ENCODE data around the gene VWA8.
"Not testable (repeated sequence)": the region's sequence is repeated elsewhere in the genome, so short reads cannot be mapped to it uniquely, and the experiment has no call there.

Gene VWA8

DNA sequence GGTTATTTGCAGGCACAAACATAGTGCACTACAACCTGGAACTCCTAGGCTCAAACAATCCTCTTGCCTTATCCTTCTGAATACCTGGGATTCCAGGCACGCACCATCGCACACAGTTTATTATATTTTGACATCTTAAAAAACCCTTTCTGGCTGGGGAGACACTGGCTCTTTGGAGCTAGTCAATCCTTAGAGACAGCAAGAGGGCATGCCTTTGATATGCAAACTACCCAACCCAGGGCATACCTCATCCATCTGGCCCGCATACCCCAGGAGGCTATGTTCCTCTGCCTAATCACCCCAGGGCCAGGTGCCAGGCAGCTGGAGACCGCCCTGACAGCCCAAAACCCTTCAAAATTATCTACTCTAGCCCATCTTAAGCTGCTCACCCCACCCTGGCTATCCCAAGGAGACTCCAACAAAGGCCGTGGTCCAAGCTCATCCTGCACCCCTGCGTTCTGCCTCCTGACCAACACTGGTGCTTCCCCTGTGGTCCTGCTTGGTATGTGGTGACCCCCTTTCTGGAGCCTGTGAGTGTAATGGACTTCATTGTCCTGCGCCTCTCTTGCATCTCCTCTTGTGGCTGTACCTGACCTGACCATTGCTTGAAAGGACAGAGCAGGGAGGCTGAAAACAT lies 417.1 kb downstream of the VWA8 start:
- H3K27me3 Mint-ChIP-seq = peaks cover 12 to 14% of the 10 kb centered on the region in 2 donors
- H3K4me1 Mint-ChIP-seq = peaks cover 0 to 2% of the 10 kb centered on the region in 2 donors
- ATAC-seq (replicated peaks) (no peak), DNase-seq (no peak)
- no peak overlapping the region for H3K4me3 Mint-ChIP-seq
- H3K27ac Mint-ChIP-seq = no peak overlapping the region
- H3K9me3 Mint-ChIP-seq = no peaks in the 10 kb centered on the region
- H3K36me3 Mint-ChIP-seq = peaks cover 0 to 4% of the 10 kb centered on the region in 2 donors

DNA sequence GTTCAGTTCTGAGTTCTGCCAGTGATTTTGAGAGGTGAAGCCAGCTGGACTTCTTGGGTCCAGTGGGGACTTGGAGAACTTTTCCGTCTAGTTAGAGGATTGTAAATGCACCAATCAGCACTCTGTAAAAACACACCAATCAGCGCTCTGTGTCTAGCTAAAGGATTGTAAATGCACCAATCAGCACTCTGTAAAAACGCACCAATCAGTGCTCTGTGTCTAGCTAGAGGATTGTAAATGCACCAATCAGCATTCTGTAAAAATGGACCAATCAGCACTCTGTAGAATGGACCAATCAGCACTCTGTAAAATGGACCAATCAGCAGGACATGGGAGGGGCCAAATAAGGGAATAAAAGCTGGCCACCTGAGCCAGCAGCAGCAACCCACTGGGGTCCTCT lies 418.1 kb downstream of the VWA8 start:
- H3K36me3 Mint-ChIP-seq; DNase-seq; H3K9me3 Mint-ChIP-seq; ATAC-seq (replicated peaks); H3K27ac Mint-ChIP-seq; H3K4me1 Mint-ChIP-seq; H3K4me3 Mint-ChIP-seq: not testable (repeated sequence)
- peaks cover 12 to 14% of the 10 kb centered on the region in 2 donors for H3K27me3 Mint-ChIP-seq

DNA sequence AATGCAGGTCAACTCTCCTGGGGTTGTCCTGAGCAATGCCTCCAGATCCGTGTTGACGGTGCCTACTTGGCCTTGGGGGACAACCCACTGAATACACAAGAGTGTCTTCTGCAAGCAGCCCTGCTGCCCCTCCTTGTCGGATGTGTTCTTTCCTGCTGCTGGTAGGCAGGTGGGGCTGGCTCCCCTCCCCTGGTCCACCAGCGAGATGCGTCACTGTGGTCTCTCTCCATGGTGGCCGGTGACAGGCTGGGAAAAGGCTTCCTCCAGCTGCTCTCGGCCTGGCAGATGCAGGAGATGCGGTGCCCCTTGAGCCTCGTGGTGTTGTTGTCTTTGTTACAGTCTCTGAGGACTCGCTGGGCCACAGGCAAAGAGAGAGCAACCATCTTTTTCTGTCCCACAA lies 418.6 kb downstream of the VWA8 start:
- Mint-ChIP-seq H3K4me3 (no peak overlapping the region), H3K27ac (no peak overlapping the region), H3K36me3 (peaks cover 0 to 4% of the 10 kb centered on the region in 2 donors), H3K27me3 (peaks cover 12 to 14% of the 10 kb centered on the region in 2 donors), H3K4me1 (peaks cover 0 to 2% of the 10 kb centered on the region in 2 donors), H3K9me3 (no peaks in the 10 kb centered on the region)
- DNase-seq (no peak), ATAC-seq (replicated peaks) (no peak)

DNA sequence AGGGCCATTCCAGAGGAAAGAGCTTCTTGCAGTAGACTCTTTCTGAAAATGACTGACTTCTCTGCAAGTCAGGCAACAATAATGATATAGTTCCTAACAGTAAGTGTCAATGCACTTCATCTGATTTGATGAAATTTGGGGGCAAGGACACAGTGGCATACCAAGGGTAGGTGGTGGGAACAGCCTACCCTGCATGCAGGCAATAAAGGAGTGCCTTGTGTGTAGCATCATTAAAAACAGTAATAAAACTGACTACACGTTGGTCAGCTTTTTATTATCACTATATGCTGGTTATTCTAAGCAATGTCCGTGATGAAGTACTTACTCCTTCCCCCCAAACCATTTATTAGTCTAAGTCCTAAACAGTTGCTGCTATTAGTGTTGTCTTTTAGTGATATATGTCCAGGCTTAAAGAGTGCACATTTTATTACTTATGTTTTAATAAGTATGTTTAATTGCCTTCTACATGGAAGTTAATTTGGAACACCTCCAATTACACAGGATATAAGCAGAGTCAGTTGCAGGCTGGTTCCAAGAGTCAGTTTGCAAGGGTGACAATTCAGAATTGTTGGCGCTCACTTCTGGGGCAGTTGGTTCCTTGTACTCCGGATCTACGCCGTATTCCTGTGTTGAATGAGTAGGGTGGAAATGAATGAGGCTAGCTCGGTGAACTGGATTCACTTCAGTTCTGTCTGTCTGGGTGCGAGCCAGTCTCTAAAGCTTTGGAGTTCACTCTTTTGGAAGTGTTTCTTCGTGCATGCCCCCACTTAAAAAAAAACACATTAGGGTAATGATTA lies 419.6 kb downstream of the VWA8 start:
- Mint-ChIP-seq H3K4me3 (no peak overlapping the region), H3K4me1 (peaks cover 0 to 2% of the 10 kb centered on the region in 2 donors), H3K27me3 (peaks cover 12 to 14% of the 10 kb centered on the region in 2 donors), H3K27ac (no peak overlapping the region), H3K9me3 (no peaks in the 10 kb centered on the region), H3K36me3 (peaks cover 0 to 4% of the 10 kb centered on the region in 2 donors)
- ATAC-seq (replicated peaks) = no peak
- no peak for DNase-seq

DNA sequence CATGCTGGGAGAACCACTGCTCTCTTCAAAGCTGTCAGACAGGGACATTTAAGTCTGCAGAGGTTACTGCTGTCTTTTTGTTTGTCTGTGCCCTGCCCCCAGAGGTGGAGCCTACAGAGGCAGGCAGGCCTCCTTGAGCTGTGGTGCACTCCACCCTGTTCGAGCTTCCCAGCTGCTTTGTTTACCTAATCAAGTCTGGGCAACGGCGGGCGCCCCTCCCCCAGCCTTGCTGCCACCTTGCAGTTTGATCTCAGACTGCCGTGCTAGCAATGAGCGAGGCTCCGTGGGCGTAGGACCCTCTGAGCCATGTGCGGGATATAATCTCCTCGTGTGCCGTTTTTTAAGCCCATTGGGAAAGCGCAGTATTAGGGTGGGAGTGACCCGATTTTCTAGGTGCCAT lies 420.7 kb downstream of the VWA8 start:
- H3K27me3 Mint-ChIP-seq = peaks cover 12 to 14% of the 10 kb centered on the region in 2 donors
- not testable (repeated sequence) for H3K4me3 Mint-ChIP-seq, DNase-seq

DNA sequence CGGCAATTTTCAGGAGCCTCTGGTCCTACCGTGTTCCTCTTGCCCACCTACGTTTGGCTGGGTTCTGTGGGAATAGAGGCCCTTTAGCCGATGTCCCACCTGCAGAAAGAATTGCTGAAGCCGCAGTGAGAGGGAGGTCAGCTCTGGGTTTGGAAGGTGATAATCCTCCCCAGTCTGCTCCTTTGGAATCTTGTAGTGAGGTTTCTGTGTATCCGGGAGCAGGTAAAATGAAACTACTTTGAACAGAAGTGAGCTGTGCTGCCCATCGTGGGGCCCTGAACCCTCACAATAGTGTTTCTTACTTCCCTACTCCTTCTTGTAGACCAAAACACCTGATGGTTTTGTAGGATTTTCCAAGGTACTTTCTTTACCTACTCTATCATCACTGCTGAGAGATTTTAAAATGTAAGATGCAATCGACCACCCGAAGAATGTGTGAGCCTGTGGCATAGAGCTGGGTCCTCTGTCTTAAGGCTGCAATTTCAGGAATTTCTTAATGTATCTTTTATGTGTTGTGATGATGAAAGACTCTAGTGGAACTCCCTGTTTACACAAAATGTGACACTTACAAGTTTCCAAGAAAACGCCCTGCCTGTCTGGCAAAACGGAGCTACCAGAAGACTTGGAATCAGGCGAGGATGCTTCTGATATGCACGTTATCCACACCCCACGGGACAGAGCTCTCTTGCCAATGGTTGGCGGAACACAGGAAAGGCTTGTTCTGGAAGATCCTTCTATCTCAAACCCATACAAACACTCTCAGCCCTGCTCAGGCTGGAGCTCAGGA lies 427.4 kb downstream of the VWA8 start:
- ATAC-seq (replicated peaks) = no peak
- no peak overlapping the region for H3K4me3 Mint-ChIP-seq
- no peak for DNase-seq
- no peaks in the 10 kb centered on the region for H3K4me1 Mint-ChIP-seq
- no peak overlapping the region for H3K27ac Mint-ChIP-seq
- no peaks in the 10 kb centered on the region for H3K36me3 Mint-ChIP-seq
- peaks cover 0 to 2% of the 10 kb centered on the region in 2 donors for H3K9me3 Mint-ChIP-seq
- H3K27me3 Mint-ChIP-seq = peaks cover 0 to 3% of the 10 kb centered on the region in 2 donors

More for the DNA sequence above, 420.7 kb downstream of the VWA8 start:
- not testable (repeated sequence) for H3K9me3 Mint-ChIP-seq; ATAC-seq (replicated peaks); H3K36me3 Mint-ChIP-seq; H3K27ac Mint-ChIP-seq; H3K4me1 Mint-ChIP-seq

DNA sequence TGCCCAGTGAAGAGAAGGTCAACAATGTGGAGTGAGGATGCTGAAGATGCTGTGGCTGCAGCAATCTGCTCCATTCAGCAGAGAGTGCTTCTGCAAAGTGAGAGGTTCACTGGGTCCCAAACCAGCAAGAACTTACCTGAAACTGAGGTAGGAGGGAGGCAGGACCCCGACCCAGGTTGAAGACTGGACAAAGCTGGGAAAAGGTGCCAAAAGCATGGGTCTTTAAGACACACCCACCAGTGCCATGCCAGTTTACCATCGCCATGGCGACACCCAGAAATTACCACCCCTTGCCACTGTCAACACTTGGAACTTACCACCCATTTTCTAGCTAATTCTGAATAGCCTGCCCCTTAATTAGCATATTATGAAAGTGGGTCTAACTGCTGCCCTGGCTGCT lies 432.9 kb downstream of the VWA8 start:
- peaks cover 0 to 5% of the 10 kb centered on the region in 2 donors for H3K36me3 Mint-ChIP-seq

DNA sequence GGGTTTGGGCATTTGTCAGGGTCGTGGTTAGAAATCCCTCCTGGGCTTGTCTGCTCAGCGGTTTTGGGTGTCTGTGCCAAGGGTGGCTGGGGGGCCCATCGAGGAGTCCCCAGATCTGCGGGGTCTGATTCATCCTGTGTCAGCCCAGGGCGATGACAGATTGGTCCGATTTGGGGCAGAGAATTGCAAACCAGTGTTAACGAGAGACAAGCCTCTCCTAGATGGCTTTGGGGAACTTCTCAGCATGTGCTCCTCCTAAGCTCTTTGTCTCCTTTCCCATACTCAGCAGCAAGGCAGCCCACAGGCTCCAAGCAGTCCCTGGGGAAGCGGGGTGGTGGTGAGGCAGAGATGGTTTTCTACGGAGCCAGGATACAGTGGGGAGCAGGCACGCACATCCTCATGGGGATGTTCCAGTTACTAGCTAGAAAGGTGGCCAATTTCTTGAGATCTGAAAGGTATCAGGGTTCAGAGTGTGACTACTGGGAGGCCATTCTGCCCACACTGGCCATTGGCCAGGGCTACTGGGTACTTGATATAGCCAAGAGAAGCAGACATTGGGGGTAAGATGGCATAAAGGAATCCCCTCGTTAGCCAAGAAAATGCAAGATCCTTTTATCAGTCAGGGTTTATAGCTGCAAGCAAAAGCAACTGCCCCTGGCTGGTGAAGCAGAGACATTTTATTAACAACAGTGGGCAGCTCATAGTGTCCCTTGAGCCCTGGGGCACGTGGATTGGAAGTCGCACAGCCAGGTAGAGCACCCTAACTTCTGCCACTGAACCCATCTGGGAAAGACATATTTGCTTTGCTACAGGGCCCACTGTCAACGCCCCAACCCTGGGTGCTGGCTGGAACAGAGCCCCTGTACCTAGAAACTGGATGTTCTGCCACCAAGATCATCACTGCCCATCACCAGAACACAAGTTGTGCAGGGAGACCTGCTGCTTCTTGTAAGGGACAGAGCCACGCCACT lies 440.0 kb downstream of the VWA8 start:
- Mint-ChIP-seq H3K27me3 (no peaks in the 10 kb centered on the region), H3K9me3 (no peaks in the 10 kb centered on the region), H3K27ac (no peak overlapping the region), H3K4me3 (no peak overlapping the region), H3K36me3 (peaks cover 0 to 5% of the 10 kb centered on the region in 2 donors), H3K4me1 (peaks cover 0 to 2% of the 10 kb centered on the region in 2 donors)
- ATAC-seq (replicated peaks) = no peak
- no peak for DNase-seq

More for the DNA sequence above, 432.9 kb downstream of the VWA8 start:
- Mint-ChIP-seq H3K27ac (no peak overlapping the region), H3K4me1 (no peaks in the 10 kb centered on the region), H3K4me3 (no peak overlapping the region), H3K9me3 (peaks cover 0 to 2% of the 10 kb centered on the region in 2 donors), H3K27me3 (peaks cover 6 to 13% of the 10 kb centered on the region in 2 donors)
- ATAC-seq (replicated peaks) (no peak), DNase-seq (no peak)

DNA sequence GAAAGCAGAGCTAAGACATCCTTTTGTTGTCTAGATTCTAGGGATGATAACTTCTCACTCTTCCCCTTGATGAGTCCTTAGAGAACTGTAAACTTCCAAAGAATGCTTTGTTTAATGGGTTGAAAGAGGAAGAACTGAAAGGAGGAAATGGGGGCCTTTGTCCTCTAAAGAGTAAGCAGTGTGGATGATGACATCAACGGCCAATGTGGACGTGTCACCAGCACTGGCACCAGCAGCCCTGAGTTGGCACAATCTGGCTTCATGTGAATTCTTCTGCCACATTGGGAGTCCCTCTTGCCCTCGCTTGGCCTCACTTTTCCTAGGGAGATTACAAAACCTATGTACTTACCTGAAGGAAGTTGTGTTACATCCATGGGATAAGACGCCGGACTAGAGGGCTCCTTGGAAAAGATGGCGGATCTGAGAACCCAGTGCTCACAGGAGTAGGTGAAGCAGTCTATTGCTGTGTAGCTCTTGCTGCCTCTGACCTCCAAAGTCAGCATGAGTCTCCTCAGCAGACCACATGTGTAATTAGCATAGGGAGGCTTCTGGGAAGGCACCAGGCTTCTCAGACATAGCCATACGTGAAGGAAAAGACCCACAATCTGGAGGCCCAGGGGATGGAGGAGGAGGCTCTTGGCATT lies 440.8 kb downstream of the VWA8 start:
- Mint-ChIP-seq H3K27ac (no peak overlapping the region), H3K4me1 (peaks cover 0 to 2% of the 10 kb centered on the region in 2 donors), H3K4me3 (no peak overlapping the region), H3K27me3 (no peaks in the 10 kb centered on the region), H3K9me3 (no peaks in the 10 kb centered on the region), H3K36me3 (peaks cover 0 to 3% of the 10 kb centered on the region in 2 donors)
- no peak for ATAC-seq (replicated peaks)
- DNase-seq = no peak
